Measurements from ENCODE around the gene TMEM217. TPM values are rescaled to one million over a fixed set of nuclear protein-coding genes. Genes with fewer than 3 reads are reported as not detected.

Gene TMEM217
- total and polyA plus RNA-seq, 2 of the 4 experiments (the other 2 are of a cell fraction), result 1.4 to 3.5 TPM

DNA sequence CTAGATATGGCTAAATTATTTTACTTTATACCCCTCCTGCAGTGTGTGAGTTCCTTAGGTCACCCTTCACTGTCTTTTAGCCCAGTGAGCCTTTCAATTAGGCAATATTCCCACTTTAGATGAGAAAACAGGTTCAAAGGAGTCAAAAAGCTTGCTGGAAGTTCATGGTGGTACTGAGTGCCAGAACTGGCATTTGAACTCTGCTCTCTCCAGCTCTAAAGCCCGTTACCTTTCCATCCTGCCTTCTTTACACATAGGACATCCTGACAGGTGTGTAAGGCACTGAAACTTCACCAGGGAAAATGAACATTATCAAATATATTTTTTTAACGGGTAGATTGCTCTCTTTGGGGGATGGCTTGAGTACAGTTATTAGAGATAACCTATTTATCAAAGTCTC lies 11.2 kb upstream of the TMEM217 start:
- H2AK5ac ChIP-seq (ENCODE audit: low read depth, low read length), result no peak overlapping the region
- no peak overlapping the region for H2BK20ac ChIP-seq (ENCODE audit: low read depth, low read length)
- H3K27ac ChIP-seq (ENCODE audit: insufficient read depth, low read length), result no peak overlapping the region
- dilution Hi-C loops (cut with HindIII; ENCODE audit: low sequenced_read_pairs, unreplicated experiment) (no loop called here), in situ Hi-C loops (cut with MboI; ENCODE audit: low sequenced_read_pairs) (no loop called here), intact Hi-C loops (cut with micrococcal nuclease) (no loop called here)
- no peak overlapping the region for H2BK15ac ChIP-seq (ENCODE audit: low read depth, low read length)
- no peak overlapping the region for H2AK9ac ChIP-seq (replicated peaks; ENCODE audit: low read depth, low read length, poor library complexity)
- H2BK5ac ChIP-seq (ENCODE audit: low read depth, low read length, poor library complexity, severe bottlenecking), result no peak overlapping the region
- no peak overlapping the region for H4K8ac ChIP-seq (ENCODE audit: low read depth in 2 of 2, low read length in 2 of 2)
- H4K5ac ChIP-seq (ENCODE audit: low read depth, low read length), result no peak overlapping the region
- CTCF ChIA-PET, result no interaction called here
- ATAC-seq (ENCODE audit: low read depth), result no peak
- H3K36me3 ChIP-seq (ENCODE audit: control insufficient read depth, insufficient read depth, low read length), result peaks cover 13% of the 10 kb centered on the region
- no peak overlapping the region for H3K18ac ChIP-seq (ENCODE audit: low read depth, low read length)
- H2AFZ ChIP-seq (replicated peaks; ENCODE audit: low read length, poor library complexity), result no peak overlapping the region
- no TSS peak for BruUV-seq (replicated peaks)
- H3K4me1 ChIP-seq (ENCODE audit: control insufficient read depth, insufficient read depth, low read length), result no peaks in the 10 kb centered on the region
- H3K4ac ChIP-seq (ENCODE audit: low read depth, low read length), result no peak overlapping the region
- no peak overlapping the region for H4K91ac ChIP-seq (ENCODE audit: insufficient read depth, low read depth, low read length)
- no peaks in the 10 kb centered on the region for H3K9me3 ChIP-seq (ENCODE audit: control insufficient read depth, insufficient read depth, low read length)
- no peak overlapping the region for H3K56ac ChIP-seq (ENCODE audit: extremely low read depth, insufficient read depth, low read length)
- no peak for DNase-seq
- no peak overlapping the region for H3K14ac ChIP-seq (replicated peaks; ENCODE audit: low read depth, low read length)
- WGBS, 2 experiments (ENCODE audit: extremely low coverage in 2 of 2, insufficient read length in 1 of 2), result no CpG with 5 or more reads among the region's 2 CpGs
- no peaks in the 10 kb centered on the region for H3K27me3 ChIP-seq (ENCODE audit: control insufficient read depth, insufficient read depth, low read length)
- POLR2A ChIA-PET (ENCODE audit: unreplicated experiment), result no interaction called here
- no peak overlapping the region for H3K4me3 ChIP-seq (ENCODE audit: insufficient read depth, low read depth, low read length)
- no peak overlapping the region for H3K23ac ChIP-seq (ENCODE audit: low read depth, low read length)
- no peak overlapping the region for H2BK120ac ChIP-seq (ENCODE audit: low read depth, low read length)
- H3K9me1 ChIP-seq (ENCODE audit: insufficient read depth, low read length), result peaks cover 4% of the 10 kb centered on the region
- H3K4me2 ChIP-seq (ENCODE audit: low read depth, low read length), result no peak overlapping the region
- TF ChIP-seq FOS (IDR thresholded peaks at IDR 0.05; ENCODE audit: low read depth, low read length) (no peak), SMC3 (IDR thresholded peaks at IDR 0.05; ENCODE audit: low read depth, low read length) (no peak), MXI1 (IDR thresholded peaks at IDR 0.05; ENCODE audit: borderline replicate concordance, low read depth, low read length) (no peak), MAFK (IDR thresholded peaks at IDR 0.05; ENCODE audit: low read depth, low read length) (no peak)
- TF ChIP-seq, protein P1, sequence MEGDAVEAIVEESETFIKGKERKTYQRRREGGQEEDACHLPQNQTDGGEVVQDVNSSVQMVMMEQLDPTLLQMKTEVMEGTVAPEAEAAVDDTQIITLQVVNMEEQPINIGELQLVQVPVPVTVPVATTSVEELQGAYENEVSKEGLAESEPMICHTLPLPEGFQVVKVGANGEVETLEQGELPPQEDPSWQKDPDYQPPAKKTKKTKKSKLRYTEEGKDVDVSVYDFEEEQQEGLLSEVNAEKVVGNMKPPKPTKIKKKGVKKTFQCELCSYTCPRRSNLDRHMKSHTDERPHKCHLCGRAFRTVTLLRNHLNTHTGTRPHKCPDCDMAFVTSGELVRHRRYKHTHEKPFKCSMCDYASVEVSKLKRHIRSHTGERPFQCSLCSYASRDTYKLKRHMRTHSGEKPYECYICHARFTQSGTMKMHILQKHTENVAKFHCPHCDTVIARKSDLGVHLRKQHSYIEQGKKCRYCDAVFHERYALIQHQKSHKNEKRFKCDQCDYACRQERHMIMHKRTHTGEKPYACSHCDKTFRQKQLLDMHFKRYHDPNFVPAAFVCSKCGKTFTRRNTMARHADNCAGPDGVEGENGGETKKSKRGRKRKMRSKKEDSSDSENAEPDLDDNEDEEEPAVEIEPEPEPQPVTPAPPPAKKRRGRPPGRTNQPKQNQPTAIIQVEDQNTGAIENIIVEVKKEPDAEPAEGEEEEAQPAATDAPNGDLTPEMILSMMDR (conservative IDR thresholded peaks at IDR 0.05; ENCODE audit: low read depth, low read length), result no peak
- TF ChIP-seq, protein P2, sequence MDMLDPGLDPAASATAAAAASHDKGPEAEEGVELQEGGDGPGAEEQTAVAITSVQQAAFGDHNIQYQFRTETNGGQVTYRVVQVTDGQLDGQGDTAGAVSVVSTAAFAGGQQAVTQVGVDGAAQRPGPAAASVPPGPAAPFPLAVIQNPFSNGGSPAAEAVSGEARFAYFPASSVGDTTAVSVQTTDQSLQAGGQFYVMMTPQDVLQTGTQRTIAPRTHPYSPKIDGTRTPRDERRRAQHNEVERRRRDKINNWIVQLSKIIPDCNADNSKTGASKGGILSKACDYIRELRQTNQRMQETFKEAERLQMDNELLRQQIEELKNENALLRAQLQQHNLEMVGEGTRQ (IDR thresholded peaks at IDR 0.05; ENCODE audit: low read depth, low read length), result no peak
- peaks cover 38 to 67% of the 10 kb centered on the region in 2 experiments for H3K79me1 ChIP-seq (ENCODE audit: low read depth in 1 of 2, low read length in 2 of 2)
- H3K9ac ChIP-seq (ENCODE audit: low read depth, low read length), result no peak overlapping the region
- H4K20me1 ChIP-seq (ENCODE audit: insufficient read depth, low read length), result peaks cover 10% of the 10 kb centered on the region; the same call in 1 of the 2 replicates

Measured in IMR-90 (cell line).